ENCODE results near the gene GPR82.

The GPR82 gene

DNA sequence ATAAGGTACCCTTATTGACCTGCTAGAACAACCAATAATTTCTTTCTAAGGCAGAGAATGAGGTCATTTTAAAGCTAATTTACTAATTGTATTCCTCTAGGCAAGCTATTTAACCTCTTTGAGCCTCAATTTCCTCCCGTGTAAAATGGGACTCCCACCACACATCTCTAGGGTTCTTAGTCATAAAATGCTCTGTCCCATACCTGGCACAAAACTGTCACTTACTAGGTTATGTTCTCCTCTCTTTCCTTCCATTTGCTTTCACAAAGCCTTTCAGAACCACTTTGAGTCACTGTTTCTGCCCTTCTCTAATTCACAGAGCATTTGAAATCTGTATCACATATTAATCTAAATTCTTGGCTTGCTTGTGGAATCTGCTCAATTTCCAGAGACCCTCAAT lies 2.4 kb upstream of the GPR82 start:
- peaks cover 6% of the 10 kb centered on the region for H3K27me3 ChIP-seq (ENCODE audit: insufficient read depth, low read depth, severe bottlenecking)
- no peak for TF ChIP-seq CTCF (IDR thresholded peaks at IDR 0.05; ENCODE audit: low read depth, low read length)
- no peaks in the 10 kb centered on the region for H3K36me3 ChIP-seq
- H3K4me3 ChIP-seq (ENCODE audit: low read depth, low read length): no peak overlapping the region
- H3K9me3 ChIP-seq (ENCODE audit: severe bottlenecking): no peaks in the 10 kb centered on the region
- no peak overlapping the region for H3K27ac ChIP-seq
- no peak for DNase-seq

DNA sequence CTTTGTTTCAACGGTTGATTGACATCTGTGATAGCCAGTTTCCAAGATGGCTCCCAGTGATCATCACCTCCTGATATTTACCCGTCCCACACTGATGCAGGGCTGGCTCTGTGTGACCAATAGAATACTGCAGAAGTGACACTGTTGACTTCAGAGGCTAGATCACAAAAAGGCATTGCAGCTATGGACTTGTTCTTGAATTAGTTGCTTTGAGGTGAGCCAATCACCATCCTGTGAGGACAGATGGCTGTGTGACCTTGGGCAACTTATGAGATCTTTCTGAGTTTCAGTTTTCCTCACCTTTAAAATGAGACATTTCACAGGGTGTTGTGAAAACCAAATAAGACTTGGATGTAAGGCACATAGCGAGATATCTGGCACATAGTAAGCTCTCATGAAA lies 1.8 kb upstream of the GPR82 start:
- Histone ChIP-seq H3K36me3 (no peaks in the 10 kb centered on the region), H3K4me3 (ENCODE audit: low read depth, low read length) (no peak overlapping the region), H3K27ac (no peak overlapping the region), H3K9me3 (ENCODE audit: severe bottlenecking) (no peaks in the 10 kb centered on the region), H3K27me3 (ENCODE audit: insufficient read depth, low read depth, severe bottlenecking) (peaks cover 1% of the 10 kb centered on the region)
- TF ChIP-seq CTCF (IDR thresholded peaks at IDR 0.05; ENCODE audit: low read depth, low read length): no peak
- DNase-seq: no peak

DNA sequence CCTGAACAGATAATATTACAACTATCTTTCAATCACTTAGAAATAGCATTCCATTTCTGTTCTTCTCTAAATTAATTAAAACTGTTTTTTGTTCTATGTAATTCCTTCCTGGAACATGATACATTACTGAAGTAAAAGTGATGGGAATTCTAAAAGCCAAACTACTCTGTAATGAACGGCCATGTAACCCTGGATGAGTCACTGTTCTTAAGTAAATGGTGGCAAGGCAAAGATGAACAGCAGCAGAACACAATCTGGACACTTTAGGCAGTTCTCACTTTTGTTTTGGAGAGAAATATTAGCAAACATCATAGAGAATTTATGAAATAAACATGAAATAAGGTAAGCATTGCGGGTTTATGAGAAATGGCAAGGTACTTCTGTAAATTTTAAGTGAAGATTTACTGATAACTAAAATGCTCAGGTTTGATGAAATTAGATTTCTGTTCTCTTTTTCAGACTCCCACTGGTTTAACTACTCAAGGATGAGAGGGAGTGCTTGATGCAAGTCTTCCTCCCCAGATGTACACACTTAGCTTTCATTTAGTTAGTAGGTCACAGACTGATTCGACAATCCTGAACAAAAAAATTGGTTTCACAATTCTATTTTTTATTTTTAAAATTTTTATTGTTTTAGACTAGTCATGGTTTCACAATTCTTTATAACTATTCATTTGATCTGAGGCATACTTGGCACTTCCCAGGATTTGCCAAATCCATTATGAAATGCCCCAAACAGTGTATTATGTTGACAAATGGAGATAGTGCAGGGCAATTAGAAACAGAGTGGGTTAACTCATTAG lies 964 bp upstream of the GPR82 start:
- Histone ChIP-seq H3K9me3 (ENCODE audit: severe bottlenecking) (no peaks in the 10 kb centered on the region), H3K4me3 (ENCODE audit: low read depth, low read length) (no peak overlapping the region), H3K27me3 (ENCODE audit: insufficient read depth, low read depth, severe bottlenecking) (no peaks in the 10 kb centered on the region), H3K36me3 (no peaks in the 10 kb centered on the region), H3K27ac (no peak overlapping the region)
- DNase-seq: no peak
- TF ChIP-seq CTCF (IDR thresholded peaks at IDR 0.05; ENCODE audit: low read depth, low read length): no peak

GRCh38 chrX:41728125-41728524 lies 4.1 kb downstream of the GPR82 start:
- Histone ChIP-seq H3K27ac (no peak overlapping the region), H3K9me3 (ENCODE audit: severe bottlenecking) (no peaks in the 10 kb centered on the region), H3K27me3 (ENCODE audit: insufficient read depth, low read depth, severe bottlenecking) (no peaks in the 10 kb centered on the region), H3K4me3 (ENCODE audit: low read depth, low read length) (no peak overlapping the region), H3K36me3 (no peaks in the 10 kb centered on the region)
- no peak for DNase-seq
- TF ChIP-seq CTCF (IDR thresholded peaks at IDR 0.05; ENCODE audit: low read depth, low read length): no peak

DNA sequence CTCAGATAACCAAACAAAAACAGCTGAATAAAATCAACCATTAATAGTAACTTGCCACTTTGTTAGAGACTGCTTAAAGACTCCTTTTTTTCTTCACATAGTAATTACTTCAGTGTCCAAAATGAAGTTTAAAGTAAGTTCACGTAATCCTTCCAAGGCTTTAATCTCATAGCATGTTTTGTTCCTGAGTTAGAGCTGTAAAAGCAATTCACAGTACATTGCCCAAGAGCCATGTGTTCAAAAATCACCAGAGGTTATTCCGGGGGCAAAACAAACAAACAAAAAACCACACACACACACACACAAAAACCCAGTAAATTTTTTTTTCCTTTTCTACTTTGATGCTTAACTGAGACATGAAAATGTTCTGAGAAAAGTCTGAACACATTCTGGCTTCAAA lies 6.1 kb downstream of the GPR82 start:
- Histone ChIP-seq H3K27me3 (ENCODE audit: insufficient read depth, low read depth, severe bottlenecking) (no peaks in the 10 kb centered on the region), H3K9me3 (ENCODE audit: severe bottlenecking) (no peaks in the 10 kb centered on the region), H3K36me3 (no peaks in the 10 kb centered on the region), H3K4me3 (ENCODE audit: low read depth, low read length) (no peak overlapping the region), H3K27ac (no peak overlapping the region)
- no peak for DNase-seq
- TF ChIP-seq CTCF (IDR thresholded peaks at IDR 0.05; ENCODE audit: low read depth, low read length): no peak

DNA sequence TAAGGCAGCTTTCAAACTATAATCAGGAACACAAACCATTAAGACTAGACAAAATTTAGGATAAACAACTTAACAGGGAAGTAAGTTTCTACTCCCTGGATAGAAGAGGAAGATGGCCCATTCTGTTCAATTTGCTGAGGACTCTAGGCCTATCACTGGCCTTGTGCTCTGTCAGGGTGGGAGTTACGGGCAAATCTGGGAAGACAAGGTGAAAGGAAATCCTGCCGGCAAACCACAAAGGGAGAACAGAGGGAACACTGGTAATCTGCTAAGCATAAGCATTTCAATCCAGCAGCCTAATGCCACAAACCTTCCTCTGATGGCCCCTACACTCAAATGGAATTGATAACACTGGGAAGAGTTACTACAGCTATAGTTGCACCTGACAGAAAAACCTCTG lies 8.3 kb downstream of the GPR82 start:
- Histone ChIP-seq H3K36me3 (no peaks in the 10 kb centered on the region), H3K27ac (no peak overlapping the region), H3K4me3 (ENCODE audit: low read depth, low read length) (no peak overlapping the region), H3K9me3 (ENCODE audit: severe bottlenecking) (no peaks in the 10 kb centered on the region), H3K27me3 (ENCODE audit: insufficient read depth, low read depth, severe bottlenecking) (peaks cover 6% of the 10 kb centered on the region)
- no peak for DNase-seq
- no peak for TF ChIP-seq CTCF (IDR thresholded peaks at IDR 0.05; ENCODE audit: low read depth, low read length)
